Stimulated activated CD8-positive, alpha-beta memory T cell treated with anti-CD3 and anti-CD28 coated beads, Interleukin-15, amount 100 ng/mL, for 24 hours (primary cell): ENCODE measurements around the gene GRIA3.
"Not testable (repeated sequence)": the region's sequence is repeated elsewhere in the genome, so short reads cannot be mapped to it uniquely, and the experiment has no call there.

ENCODE experiments used
- DNase-seq: peaks from one replicate; pipeline ENCODE4 v3.0.0-alpha.2; 2020; ENCODE audit warnings: low read depth

Gene GRIA3

GRCh38 chrX:123357941-123358340, 173.9 kb downstream of the GRIA3 start:
- no peak for DNase-seq

GRCh38 chrX:123358457-123358856, 174.4 kb downstream of the GRIA3 start:
- DNase-seq, result no peak

GRCh38 chrX:123361371-123361770, 177.3 kb downstream of the GRIA3 start:
- no peak for DNase-seq

- DNase-seq, result not testable (repeated sequence)
Observed at GRCh38 chrX:123386196-123386595, 202.1 kb downstream of the GRIA3 start.

- DNase-seq, result no peak
Observed at GRCh38 chrX:123392921-123393320, 208.8 kb downstream of the GRIA3 start.

- DNase-seq, result no peak
Observed at GRCh38 chrX:123399709-123400108, 215.6 kb downstream of the GRIA3 start.

GRCh38 chrX:123405231-123405630, 221.2 kb downstream of the GRIA3 start:
- DNase-seq, result no peak

- no peak for DNase-seq
Observed at GRCh38 chrX:123408821-123409737, 225.0 kb downstream of the GRIA3 start.

GRCh38 chrX:123422875-123423274, 238.8 kb downstream of the GRIA3 start:
- DNase-seq, result no peak

- no peak for DNase-seq
Observed at GRCh38 chrX:123424546-123424945, 240.5 kb downstream of the GRIA3 start.

GRCh38 chrX:123425471-123425870, 241.4 kb downstream of the GRIA3 start:
- no peak for DNase-seq

GRCh38 chrX:123425904-123426303, 241.8 kb downstream of the GRIA3 start:
- no peak for DNase-seq

- no peak for DNase-seq
Observed at GRCh38 chrX:123432361-123433150, 248.5 kb downstream of the GRIA3 start.

- no peak for DNase-seq
Observed at GRCh38 chrX:123436512-123437136, 252.5 kb downstream of the GRIA3 start.

- DNase-seq, result not testable (repeated sequence)
Observed at GRCh38 chrX:123439926-123440325, 255.8 kb downstream of the GRIA3 start.

GRCh38 chrX:123442764-123443163, 258.7 kb downstream of the GRIA3 start:
- no peak for DNase-seq

- no peak for DNase-seq
Observed at GRCh38 chrX:123447506-123447905, 263.4 kb downstream of the GRIA3 start.

GRCh38 chrX:123449335-123449734, 265.3 kb downstream of the GRIA3 start:
- no peak for DNase-seq

- no peak for DNase-seq
Observed at GRCh38 chrX:123450222-123450621, 266.1 kb downstream of the GRIA3 start.

GRCh38 chrX:123454712-123455431, 270.8 kb downstream of the GRIA3 start:
- no peak for DNase-seq

GRCh38 chrX:123455693-123456092, 271.6 kb downstream of the GRIA3 start:
- no peak for DNase-seq

GRCh38 chrX:123464709-123465108, 280.6 kb downstream of the GRIA3 start:
- no peak for DNase-seq
